Islet of Langerhans (tissue), 1 donor: ENCODE data around the gene CHRNE.

Experiments
- FAIRE-seq: peaks from one replicate; lab custom pipeline; 2011; peaks lifted over from hg19 to GRCh38; lab: Jason Lieb, UNC

The CHRNE gene

DNA sequence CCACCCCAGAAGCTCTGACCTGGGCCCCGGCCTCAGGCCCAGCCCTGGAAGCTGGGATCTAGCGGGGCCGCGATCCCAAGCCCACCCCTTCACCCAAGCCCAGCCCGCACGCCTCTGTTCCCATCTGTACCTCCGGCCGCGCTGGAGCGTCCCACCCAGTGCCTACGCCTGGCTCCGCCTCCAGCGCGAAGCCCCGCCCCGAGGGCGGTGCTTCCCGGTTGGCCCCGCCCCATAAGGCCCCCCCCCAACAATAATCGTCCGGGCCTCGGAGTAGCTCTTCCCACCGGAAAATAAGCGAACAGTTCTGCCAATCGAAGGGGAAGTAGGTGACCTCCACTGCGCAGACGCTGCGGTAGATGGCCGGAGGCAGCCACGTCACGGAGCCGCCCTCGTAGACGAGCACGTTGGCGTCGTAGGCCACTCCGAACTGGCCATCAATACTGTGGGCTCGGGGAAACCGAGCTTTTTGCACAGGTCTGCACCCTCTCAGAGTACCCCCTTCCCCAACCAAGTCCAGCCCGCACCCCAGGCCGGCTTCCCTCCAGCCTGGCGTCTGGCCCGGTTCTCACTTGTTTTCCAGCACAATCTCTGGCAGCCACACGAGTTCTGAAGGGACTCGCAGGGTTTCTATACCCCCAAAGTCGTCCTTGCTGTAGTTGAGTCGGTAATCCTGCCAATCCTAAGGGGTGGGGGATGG is 1.1 kb downstream of the CHRNE start:
- no peak for FAIRE-seq

DNA sequence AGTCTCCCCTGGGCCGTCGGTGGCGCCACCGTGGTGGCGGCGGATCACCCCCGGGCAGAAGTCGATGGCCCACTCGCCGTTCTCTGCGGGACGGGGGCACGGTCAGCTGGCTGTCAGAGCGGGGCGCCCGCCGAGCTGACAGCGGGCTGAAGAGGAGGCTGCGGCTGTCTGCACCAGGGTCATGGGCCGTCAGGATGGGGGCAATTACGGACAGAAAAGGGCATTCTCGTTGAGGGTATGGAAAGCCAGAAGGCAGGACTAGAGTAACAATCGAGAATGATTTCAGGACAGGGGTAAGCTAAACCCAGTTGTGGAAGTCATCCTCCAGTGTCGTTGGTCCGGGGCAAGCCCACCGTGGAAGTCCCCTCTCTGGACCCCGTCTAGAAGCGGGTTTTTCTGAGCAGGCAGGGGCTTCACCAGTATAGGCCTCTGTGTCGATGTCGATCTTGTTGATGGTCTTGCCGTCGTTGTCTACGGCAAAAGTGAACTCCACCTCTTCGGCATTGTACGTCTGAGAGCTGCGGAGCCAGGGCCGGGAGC is 1.7 kb downstream of the CHRNE start:
- FAIRE-seq: no peak

DNA sequence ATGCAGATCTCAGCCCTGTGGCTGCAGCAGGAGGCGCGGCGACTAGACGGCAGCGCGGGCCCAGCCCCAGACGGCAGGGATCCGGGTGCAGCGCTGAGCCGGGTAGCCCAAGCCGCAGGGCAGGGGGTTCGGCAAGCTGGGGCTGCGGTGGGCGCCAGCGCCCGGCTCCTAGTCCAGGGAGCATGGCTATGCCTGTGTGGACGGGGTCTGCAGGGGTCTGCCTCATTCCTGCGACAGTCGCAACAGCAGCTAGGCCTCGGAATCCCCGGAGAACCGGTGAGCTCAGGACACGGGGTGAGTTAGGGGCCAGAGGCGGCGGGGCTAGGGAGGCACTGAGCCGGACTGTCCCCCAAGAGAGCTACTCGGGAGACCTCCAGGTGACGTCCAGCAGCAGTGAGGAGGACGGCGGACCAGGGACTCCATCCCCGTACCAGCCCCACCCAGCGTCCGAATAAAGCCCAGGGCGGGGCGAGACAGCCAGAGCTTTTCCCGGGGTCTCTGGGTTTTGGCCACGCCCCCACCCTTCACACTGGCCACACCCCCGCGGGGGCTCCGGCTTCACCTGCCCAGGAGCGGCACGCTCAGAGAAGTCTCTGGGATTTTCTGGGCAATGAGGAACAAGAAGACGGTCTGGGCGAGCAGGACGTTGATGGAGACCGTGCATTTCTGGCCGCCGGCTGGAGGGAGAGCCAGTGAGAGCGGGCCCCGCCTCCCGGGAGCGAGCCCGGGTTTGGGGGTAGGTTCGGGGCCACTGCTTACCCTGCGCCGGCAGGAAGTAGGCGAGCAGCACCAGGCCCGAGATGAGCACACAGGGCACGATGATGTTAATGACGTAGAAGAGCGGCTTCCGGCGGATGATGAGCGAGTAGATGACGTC is 2.4 kb downstream of the CHRNE start:
- no peak for FAIRE-seq

DNA sequence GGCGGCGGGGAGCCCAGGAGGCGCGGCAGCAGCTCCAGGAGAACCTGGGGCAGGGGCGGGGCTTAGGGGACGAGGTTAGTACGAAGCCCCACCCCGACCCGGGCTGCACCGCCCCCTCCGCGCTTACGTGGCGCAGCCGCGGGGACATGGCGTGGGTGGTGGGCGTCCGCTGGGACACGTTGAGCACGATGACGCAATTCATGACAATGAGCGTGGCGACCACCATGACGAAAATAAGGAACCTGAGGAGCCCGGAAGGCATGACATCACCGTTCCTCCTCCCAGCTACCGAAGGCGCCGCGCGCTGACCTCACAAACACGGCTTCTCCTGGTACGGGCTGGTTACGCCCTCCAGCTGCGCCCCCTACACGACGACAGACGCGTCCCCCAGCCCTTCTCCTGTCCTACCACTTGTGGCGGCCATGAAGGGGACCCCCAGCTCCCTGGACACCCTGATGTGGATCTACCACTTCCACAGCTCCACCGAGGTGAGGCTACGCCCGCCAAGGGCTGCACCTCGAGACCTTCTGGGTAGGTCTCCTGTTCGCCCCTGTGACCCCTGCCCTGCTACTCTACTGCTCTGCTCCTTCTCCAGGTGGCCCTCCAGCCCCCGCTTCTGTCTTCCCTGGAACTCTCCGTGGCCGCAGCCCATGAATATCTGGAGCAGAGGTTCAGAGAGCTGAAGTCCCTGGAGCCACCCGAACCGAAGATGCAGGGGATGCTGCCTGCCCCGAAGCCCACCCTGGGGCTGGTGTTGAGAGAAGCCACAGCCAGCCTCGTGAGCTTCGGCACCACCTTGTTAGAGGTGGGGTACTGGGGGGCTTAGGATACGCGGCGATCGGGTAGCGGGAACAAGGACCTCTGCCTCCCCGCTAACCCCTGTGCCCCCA is 3.3 kb downstream of the CHRNE start, which contains the start of gene C17orf107:
C17orf107 (plus strand) TSS at position 196 of the 890 bp plus-strand sequence; CDS start at position 423, 227 bp downstream.
- no peak for FAIRE-seq

DNA sequence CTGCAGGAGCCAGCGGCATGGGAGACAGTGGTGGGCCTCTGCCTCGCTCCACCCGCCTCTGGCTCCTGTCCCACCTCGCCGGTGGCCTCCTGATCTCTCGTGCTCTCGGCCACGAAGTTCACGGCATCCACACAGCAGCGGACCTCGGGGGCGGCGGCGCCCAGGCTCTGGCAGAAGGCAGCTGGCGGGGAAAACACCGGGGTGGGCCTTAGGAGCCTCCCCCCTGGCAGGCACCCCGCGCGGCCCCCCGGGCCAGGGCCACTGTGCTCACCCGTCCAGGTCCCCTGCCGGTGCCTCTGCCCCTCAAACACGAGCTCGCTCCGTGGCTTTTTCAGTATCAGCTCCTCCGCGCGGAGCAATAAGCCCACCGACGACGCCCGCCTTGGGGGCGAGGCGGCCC is 4.0 kb downstream of the CHRNE start:
- FAIRE-seq: no peak

GRCh38 chr17:4898351-4898750 is 4.5 kb downstream of the CHRNE start:
- FAIRE-seq: no peak

GRCh38 chr17:4897785-4898184 is 5.1 kb downstream of the CHRNE start:
- no peak for FAIRE-seq

GRCh38 chr17:4897198-4897687 is 5.7 kb downstream of the CHRNE start:
- FAIRE-seq: no peak

- no peak for FAIRE-seq
Measured at GRCh38 chr17:4896332-4897197, 6.3 kb downstream of the CHRNE start.

- no peak for FAIRE-seq
Measured at GRCh38 chr17:4895657-4896331, 7.1 kb downstream of the CHRNE start.

GRCh38 chr17:4895121-4895520 is 7.8 kb downstream of the CHRNE start:
- no peak for FAIRE-seq

- FAIRE-seq: no peak
Measured at GRCh38 chr17:4893721-4894560, 9.0 kb downstream of the CHRNE start.

- FAIRE-seq: no peak
Measured at GRCh38 chr17:4893272-4893671, 9.6 kb downstream of the CHRNE start.

DNA sequence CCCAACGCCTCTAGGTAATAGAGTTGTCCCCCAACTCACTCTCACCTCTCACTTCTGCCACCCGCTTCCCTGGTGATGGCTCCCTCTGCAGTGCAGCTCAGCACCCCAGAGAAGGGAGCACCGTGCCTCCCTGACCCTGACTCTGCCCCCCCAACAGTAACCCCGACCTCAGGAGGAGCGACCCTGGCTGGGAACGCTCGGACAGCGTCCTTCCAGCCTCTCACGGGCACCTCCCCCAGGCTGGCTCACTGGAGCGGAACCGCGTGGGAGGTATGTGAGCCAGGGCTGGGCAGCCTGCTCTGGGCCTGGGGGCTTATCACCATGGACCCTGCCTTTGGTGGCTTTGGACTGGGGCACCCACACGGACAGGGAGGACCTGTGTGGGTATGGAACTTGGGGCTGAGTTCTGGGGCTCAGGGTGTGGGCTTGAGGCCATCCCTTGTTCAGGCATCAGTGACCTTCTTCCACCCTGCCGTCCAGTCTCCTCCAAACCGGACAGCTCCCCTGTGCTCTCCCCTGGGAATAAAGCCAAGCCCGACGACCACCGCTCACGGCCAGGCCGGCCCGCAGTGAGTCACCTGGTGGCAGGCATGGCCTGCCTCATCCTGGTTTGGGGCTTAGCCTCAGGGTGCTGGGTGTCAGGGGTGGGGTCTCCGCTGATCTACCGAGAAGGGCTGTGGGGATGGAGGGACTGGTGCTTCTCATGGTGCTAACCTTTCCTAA is 10.2 kb downstream of the CHRNE start:
- FAIRE-seq: no peak

- FAIRE-seq: no peak
Measured at GRCh38 chr17:4891411-4892410, 11.2 kb downstream of the CHRNE start.

- FAIRE-seq: no peak
Measured at GRCh38 chr17:4887581-4887980, 15.3 kb downstream of the CHRNE start.

DNA sequence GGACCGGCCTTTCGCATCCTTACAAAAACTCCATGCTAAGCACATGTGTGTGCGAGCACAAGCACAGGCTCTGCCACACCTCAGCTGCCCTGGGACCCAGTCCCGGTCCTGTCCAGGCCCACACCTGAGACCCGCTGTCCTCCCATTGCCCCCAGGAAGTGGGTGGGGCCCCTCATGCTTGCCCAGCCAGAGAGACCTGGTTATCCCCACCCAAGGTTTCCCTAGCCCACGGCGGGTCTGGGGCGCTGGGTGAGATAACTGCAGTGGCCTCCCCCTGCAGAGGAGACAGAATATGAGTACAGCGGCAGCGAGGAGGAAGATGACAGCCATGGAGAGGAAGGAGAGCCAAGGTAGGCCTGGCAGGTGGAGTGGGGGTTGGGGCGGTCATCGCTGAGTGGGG is 16.1 kb downstream of the CHRNE start:
- no peak for FAIRE-seq

DNA sequence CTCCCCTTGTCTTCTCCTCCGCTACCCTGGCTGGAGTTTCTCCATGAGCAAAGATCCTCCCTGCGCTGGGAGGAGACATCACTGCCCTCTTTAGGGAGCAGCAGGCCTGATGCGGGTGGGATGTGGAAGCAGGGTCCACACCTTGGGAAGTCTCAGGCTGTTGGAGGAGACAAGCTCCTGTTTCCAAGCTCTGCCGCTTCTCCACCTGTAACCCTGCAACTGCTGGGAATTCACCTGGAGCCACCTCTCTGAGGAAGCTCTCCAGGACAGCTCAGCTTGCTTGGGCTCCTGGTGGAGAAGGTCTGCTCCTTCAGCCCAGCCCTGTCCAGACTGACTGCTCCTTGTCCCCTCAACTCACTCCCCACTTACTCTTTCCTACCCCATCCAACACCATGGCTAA is 18.4 kb downstream of the CHRNE start:
- FAIRE-seq: no peak
